B cell (primary cell): ENCODE results near the gene YJU2. TPM values are rescaled to one million over a fixed set of nuclear protein-coding genes. Genes with fewer than 3 reads are reported as not detected.
"Not testable (repeated sequence)": the region's sequence is repeated elsewhere in the genome, so short reads cannot be mapped to it uniquely, and the experiment has no call there.

Experiments used
- ATAC-seq: fragments of 200-7000 bp; cut with Tn5 transposase; one replicate; pipeline ENCODE4 v1.10.0; 2021; ENCODE audit warnings: low read depth, mild to moderate bottlenecking, moderate number of reproducible peaks, moderate library complexity
- CTCF ChIA-PET: fragments of 350-600 bp; sonication (Branson Sonifier 250); formaldehyde crosslinking; loops from one replicate; lab custom pipeline; 2021; ENCODE audit warnings: antibody characterized with exemption, inconsistent platforms; lab: Charles Lee
- POLR2A ChIA-PET: fragments of 350-600 bp; sonication (Branson Sonifier 250); formaldehyde crosslinking; loops from one replicate; lab custom pipeline; 2021; ENCODE audit warnings: antibody characterized with exemption; lab: Charles Lee
- DNase-seq: peaks from one replicate; pipeline ENCODE4 v3.0.0; 2013
- H2AFZ ChIP-seq: 2 replicates; pipeline ENCODE4 v1.6.1; 2012; ENCODE audit warnings: mild to moderate bottlenecking, low read depth, low read length; ENCODE audit not compliant: insufficient read depth, poor library complexity, severe bottlenecking
- H3K27ac ChIP-seq, 2 donors: 1 replicate in 1 of 2; 2 replicates in 1 of 2; pipeline ENCODE4 v1.5.1; 2012 to 2013; ENCODE audit warnings: low read length in 2 of 2, mild to moderate bottlenecking in 2 of 2, moderate library complexity in 1 of 2
- H3K27me3 ChIP-seq, 4 experiments: fragments of 200-600 bp in 1 of 4; sonication (generic) in 1 of 4; replicated peaks in 1 of 4; 1 replicate in 2 of 4; 2 replicates in 2 of 4; pipeline versions ENCODE4 v1.6.1 to v1.7.0; 2013 to 2016; ENCODE audit warnings: low read length in 3 of 4, mild to moderate bottlenecking in 2 of 4, mixed read lengths in 1 of 4, moderate library complexity in 1 of 4; ENCODE audit not compliant: insufficient read depth in 4 of 4, control insufficient read depth in 3 of 4; ENCODE audit errors: control extremely low read depth in 1 of 4
- H3K36me3 ChIP-seq, 2 experiments: replicated peaks in 1 of 2; 1 replicate in 1 of 2; 2 replicates in 1 of 2; pipeline versions ENCODE4 v1.6.1 to v1.7.1; 2013; ENCODE audit warnings: low read length in 1 of 2; ENCODE audit not compliant: insufficient read depth in 2 of 2, control insufficient read depth in 1 of 2; ENCODE audit errors: control extremely low read depth in 1 of 2, extremely low read depth in 1 of 2
- H3K4me1 ChIP-seq, 2 donors: fragments of 200-600 bp in 1 of 2; sonication (generic) in 1 of 2; 1 replicate in 1 of 2; 2 replicates in 1 of 2; pipeline versions ENCODE4 v1.5.1 to v1.6.1; 2013 to 2017; ENCODE audit warnings: low read length in 2 of 2; ENCODE audit not compliant: control insufficient read depth in 2 of 2, insufficient read depth in 2 of 2
- H3K4me2 ChIP-seq: replicated peaks from 2 replicates; pipeline ENCODE3; 2012; ENCODE audit warnings: mild to moderate bottlenecking, low read depth, low read length; ENCODE audit not compliant: poor library complexity, severe bottlenecking
- H3K4me3 ChIP-seq, 5 experiments: fragments of 200-600 bp in 1 of 5; sonication (generic) in 1 of 5; 1 replicate in 3 of 5; 2 replicates in 2 of 5; pipeline versions ENCODE4 v1.5.1 to v1.7.0; 2011 to 2016; ENCODE audit warnings: low read length in 4 of 5, mild to moderate bottlenecking in 4 of 5, low read depth in 2 of 5, control low read depth in 1 of 5, moderate library complexity in 1 of 5; ENCODE audit not compliant: insufficient read depth in 1 of 5; ENCODE audit errors: control extremely low read depth in 1 of 5, extremely low read depth in 1 of 5
- H3K79me2 ChIP-seq: fragments of 200-600 bp; sonication (generic); one replicate; pipeline ENCODE4 v1.6.0; 2016; ENCODE audit warnings: low read length; ENCODE audit not compliant: control insufficient read depth, insufficient read depth
- H3K9ac ChIP-seq: fragments of 200-600 bp; sonication (generic); 2 replicates; pipeline ENCODE4 v1.6.1; 2017; ENCODE audit warnings: mild to moderate bottlenecking, low read length, moderate library complexity
- H3K9me3 ChIP-seq, 3 donors: one replicate each; pipeline versions ENCODE4 v1.6.1 to v1.7.1; 2013; ENCODE audit warnings: low read length in 2 of 3; ENCODE audit not compliant: control insufficient read depth in 2 of 3, insufficient read depth in 1 of 3; ENCODE audit errors: control extremely low read depth in 1 of 3
- H4K20me1 ChIP-seq: 2 replicates; pipeline ENCODE4 v1.6.0; 2012; ENCODE audit warnings: mild to moderate bottlenecking, low read length; ENCODE audit not compliant: insufficient read depth, control insufficient read depth, poor library complexity, severe bottlenecking
- H3K27ac Mint-ChIP-seq: one replicate; pipeline ENCODE4 v1.8.0; 2021; ENCODE audit warnings: mixed read lengths
- H3K27me3 Mint-ChIP-seq: one replicate; pipeline ENCODE4 v1.8.0; 2021; ENCODE audit warnings: mixed read lengths
- H3K4me1 Mint-ChIP-seq: one replicate; pipeline ENCODE4 v1.8.0; 2021; ENCODE audit warnings: mixed read lengths
- H3K4me3 Mint-ChIP-seq: one replicate; pipeline ENCODE4 v1.8.0; 2021; ENCODE audit warnings: mixed read lengths
- H3K9me3 Mint-ChIP-seq: one replicate; pipeline ENCODE4 v1.8.0; 2022; ENCODE audit warnings: mixed read lengths; ENCODE audit not compliant: insufficient read depth
- CTCF ChIP-seq: fragments of 200-600 bp; IDR thresholded peaks from one replicate; pipeline ENCODE4 v1.8.0; 2022; ENCODE audit warnings: antibody characterized with exemption, mild to moderate bottlenecking
- EZH2 ChIP-seq: IDR thresholded peaks from 2 replicates; pipeline ENCODE4 v1.6.1; 2012; ENCODE audit warnings: borderline replicate concordance, low read depth, mild to moderate bottlenecking, moderate library complexity, low read length; ENCODE audit not compliant: insufficient read depth, poor library complexity, severe bottlenecking
- WGBS: methylation state at CpG from one replicate; pipeline ENCODE4 v1.1.5; 2013; ENCODE audit warnings: missing lambda C conversion rate; ENCODE audit not compliant: insufficient coverage; 5-methylcytosine and 5-hydroxymethylcytosine counted together
- intact Hi-C: fragments of 100-400 bp; cut with micrococcal nuclease; formaldehyde crosslinking; loops from one replicate; pipeline ENCODE4 v1.10.0; 2022
- polyA plus RNA-seq: library from polyadenylated mRNA; depleted of rRNA; stranded (reverse); fragments of >200 nt; gene quantifications from 2 replicates; pipeline ENCODE4 v1.2.3, GENCODE V29; 2012
- total RNA-seq, 2 donors: library from RNA; stranded (reverse); fragments of 120-200 nt in 1 of 2; gene quantifications; 1 replicate in 1 of 2; 2 replicates in 1 of 2; pipeline versions ENCODE4 v1.2.3 to v1.2.4, GENCODE V29; 2013 to 2022

YJU2 gene
- total and polyA plus RNA-seq, 2 donors (not counting 1 experiment from before 2014, with no cell fraction given): 40.3 to 45.7 TPM

- no peak for DNase-seq
- Histone ChIP-seq H3K4me2 (no peak overlapping the region), H3K9me3 (no peaks in the 10 kb centered on the region), H3K36me3 (no peaks in the 10 kb centered on the region), H3K4me3 (no peak overlapping the region), H2AFZ (no peak overlapping the region), H4K20me1 (no peaks in the 10 kb centered on the region), H3K79me2 (no peaks in the 10 kb centered on the region), H3K27me3 (no peaks in the 10 kb centered on the region), H3K9ac (no peak overlapping the region), H3K27ac (no peak overlapping the region), H3K4me1 (peaks cover 10 to 16% of the 10 kb centered on the region in 2 donors)
- intact Hi-C loops: no loop called here
- POLR2A ChIA-PET: interaction anchor here (1.0 kb wide), 1 partner anchor 471 kb away, joined by 3 read pairs; the partner anchor contains the start of gene MRPL54
- H3K4me1 Mint-ChIP-seq: peaks cover 5% of the 10 kb centered on the region
- no peak overlapping the region for H3K27ac Mint-ChIP-seq
- CTCF ChIA-PET: interaction anchor here (1.6 to 1.7 kb wide), 2 partner anchors 291 to 412 kb away, joined by 5 read pairs; no protein-coding TSS in a partner anchor
- TF ChIP-seq EZH2 (no peak), CTCF (no peak)
- 85% methylated on average over 12 of the region's 21 CpGs for WGBS
- ATAC-seq: no peak
- H3K27me3 Mint-ChIP-seq: no peaks in the 10 kb centered on the region
- H3K9me3 Mint-ChIP-seq: no peaks in the 10 kb centered on the region
- H3K4me3 Mint-ChIP-seq: no peak overlapping the region
These were observed 12.6 kb upstream of the YJU2 start for GRCh38 chr19:4234142-4234861.

DNA sequence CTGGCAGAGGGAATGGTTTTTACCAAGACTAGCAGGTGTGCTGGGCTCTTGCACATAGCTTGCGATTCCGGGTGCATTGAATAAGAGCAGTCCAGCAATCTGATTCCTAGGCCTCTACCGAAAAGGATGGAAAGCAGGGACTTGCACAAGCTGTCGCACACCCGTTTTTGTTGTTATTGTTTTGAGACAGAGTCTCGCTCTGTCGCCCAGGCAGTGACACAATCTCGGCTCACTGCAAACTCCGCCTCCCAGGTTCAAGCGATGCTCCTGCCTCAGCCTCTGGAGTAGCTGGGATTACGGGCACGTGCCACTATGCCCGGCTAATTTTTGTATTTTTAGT lies 12.0 kb upstream of the YJU2 start:
- H3K4me2 ChIP-seq: no peak overlapping the region
- 93% methylated on average over 10 of the region's 13 CpGs for WGBS
- no peak overlapping the region for H3K27ac ChIP-seq
- Mint-ChIP-seq H3K4me3 (no peak overlapping the region), H3K4me1 (peaks cover 5% of the 10 kb centered on the region), H3K27ac (no peak overlapping the region), H3K9me3 (no peaks in the 10 kb centered on the region), H3K27me3 (no peaks in the 10 kb centered on the region)
- POLR2A ChIA-PET: no interaction called here
- H3K9me3 ChIP-seq: no peaks in the 10 kb centered on the region
- H4K20me1 ChIP-seq: no peaks in the 10 kb centered on the region
- no peak overlapping the region for H3K4me3 ChIP-seq
- no peak overlapping the region for H3K9ac ChIP-seq
- no peaks in the 10 kb centered on the region for H3K36me3 ChIP-seq
- H3K4me1 ChIP-seq: peaks cover 4 to 10% of the 10 kb centered on the region in 2 donors
- intact Hi-C loops: no loop called here
- no peak overlapping the region for H2AFZ ChIP-seq
- no peaks in the 10 kb centered on the region for H3K79me2 ChIP-seq
- CTCF ChIA-PET: interaction anchor here (1.6 to 1.7 kb wide), 2 partner anchors 290 to 413 kb away, joined by 5 read pairs; no protein-coding TSS in a partner anchor
- TF ChIP-seq EZH2 (no peak), CTCF (no peak)
- H3K27me3 ChIP-seq: no peaks in the 10 kb centered on the region
- ATAC-seq (no peak), DNase-seq (no peak)

- H3K4me1 Mint-ChIP-seq, H2AFZ ChIP-seq, H3K9me3 Mint-ChIP-seq, H3K27me3 Mint-ChIP-seq, H3K36me3 ChIP-seq, H3K4me1 ChIP-seq, CTCF ChIA-PET, H3K27me3 ChIP-seq, ATAC-seq, POLR2A ChIA-PET, H3K4me3 Mint-ChIP-seq, intact Hi-C loops, H3K27ac Mint-ChIP-seq, H4K20me1 ChIP-seq, H3K4me3 ChIP-seq, H3K79me2 ChIP-seq, DNase-seq, H3K9ac ChIP-seq, H3K27ac ChIP-seq, H3K4me2 ChIP-seq: not testable (repeated sequence)
- WGBS: 86% methylated on average over 13 of the region's 16 CpGs
- peaks cover 0 to 11% (median 6%) of the 10 kb centered on the region in 3 donors for H3K9me3 ChIP-seq
These were observed 9.4 kb upstream of the YJU2 start for GRCh38 chr19:4237510-4237909.
